Measurements from ENCODE around the gene PABPN1L. TPM values are rescaled to one million over a fixed set of nuclear protein-coding genes. Genes with fewer than 3 reads are reported as not detected.

PABPN1L gene
- total and polyA plus RNA-seq, 10 of the 15 experiments (the other 5 are each of a cell fraction or from before 2014, with no cell fraction given) = not detected

DNA sequence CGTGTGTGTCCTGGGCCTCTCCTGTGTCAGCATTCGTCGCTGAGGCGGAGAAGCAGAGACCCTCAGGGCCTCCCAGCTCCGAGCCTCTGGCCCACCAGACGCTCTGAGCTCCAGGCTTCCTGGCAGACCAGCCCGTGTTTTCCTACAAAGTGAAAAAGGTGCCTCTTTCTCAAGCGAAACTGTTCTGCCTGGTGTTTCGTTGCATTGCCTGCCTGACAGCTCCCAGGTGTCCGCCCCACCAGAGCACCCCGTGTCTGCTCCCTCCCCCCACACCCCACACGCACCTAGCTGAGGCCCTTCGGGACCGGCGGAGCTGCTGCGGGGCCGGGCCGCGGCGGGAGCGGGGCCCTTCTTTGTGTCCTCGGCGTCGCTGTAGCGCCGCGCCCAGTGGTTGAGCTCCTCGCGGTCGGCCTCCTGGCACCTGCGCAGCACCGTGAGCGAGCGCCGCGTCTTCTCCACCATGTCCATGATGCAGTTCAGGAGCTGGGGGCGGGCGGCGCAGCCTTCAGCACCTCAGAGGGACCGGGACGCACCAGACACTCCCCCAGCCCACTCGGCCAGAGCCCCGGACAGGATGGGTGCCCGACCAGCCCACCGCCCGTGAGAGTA is 14.7 kb upstream of the PABPN1L start (continued):
- TF ChIP-seq IKZF2 (IDR thresholded peaks at IDR 0.05) = no peak

DNA sequence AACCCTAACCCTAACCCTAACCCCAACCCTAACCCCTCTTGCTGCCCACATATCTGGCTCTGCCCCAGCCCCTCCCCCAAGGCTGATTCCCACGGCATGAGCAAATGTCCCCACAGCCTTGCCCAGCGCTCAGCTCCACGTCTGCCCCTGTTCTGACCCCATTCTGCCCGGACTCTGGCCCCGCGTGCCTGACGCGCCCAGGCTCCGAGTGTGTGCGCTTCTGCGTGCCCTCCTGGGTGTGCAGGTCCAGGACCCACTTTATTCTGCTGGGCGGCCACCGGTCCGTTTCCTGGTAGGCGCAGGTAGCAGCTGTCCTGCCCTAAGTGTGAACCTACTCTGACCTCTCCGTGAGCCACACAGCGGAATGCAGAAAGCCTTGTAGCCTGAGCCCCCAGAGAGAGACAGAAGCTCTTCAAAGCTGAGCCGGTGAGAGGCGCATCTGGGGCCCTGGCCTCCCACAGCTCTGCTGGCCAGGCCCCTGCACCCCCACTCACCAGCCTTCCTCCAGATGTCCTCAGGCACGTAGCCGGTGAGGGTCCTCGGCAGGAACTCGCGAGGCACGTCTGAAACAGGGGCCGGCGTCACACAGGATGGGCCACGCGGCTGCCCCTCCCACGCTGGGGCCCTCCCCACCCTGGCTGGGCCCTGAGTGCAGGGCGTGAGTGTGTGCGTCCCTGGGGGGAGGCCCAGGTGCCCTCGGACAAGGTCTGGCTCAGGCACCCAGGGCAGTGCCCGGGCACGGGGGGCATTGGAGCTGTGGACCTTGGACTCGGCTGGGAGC is 14.0 kb upstream of the PABPN1L start:
- no peak overlapping the region for H3K4me2 ChIP-seq (ENCODE audit: control insufficient read depth, insufficient read depth)
- no peaks in the 10 kb centered on the region for H3K4me1 ChIP-seq (ENCODE audit: control insufficient read depth, insufficient read depth, low read length)
- SMC1A ChIA-PET (ENCODE audit: uncharacterized antibody, unreplicated experiment) = no interaction called here
- no peaks in the 10 kb centered on the region for H3K27me3 ChIP-seq (replicated peaks in 1 of 2; ENCODE audit: control insufficient read depth in 2 of 2, insufficient read depth in 2 of 2, low read length in 1 of 2)
- DNase-seq (ENCODE audit: low read depth, low spot score) = no peak
- intact Hi-C loops (cut with micrococcal nuclease; ENCODE audit: unreplicated experiment) (no loop called here), in situ Hi-C loops (cut with MboI) (no loop called here)
- no peak overlapping the region for H2AFZ ChIP-seq (ENCODE audit: control insufficient read depth, low read depth, low read length)
- no peak for FAIRE-seq
- CTCF ChIA-PET = no interaction called here
- no peaks in the 10 kb centered on the region for H3K79me2 ChIP-seq (ENCODE audit: control insufficient read depth, insufficient read depth, low read length)
- no peak overlapping the region for H3K9ac ChIP-seq (ENCODE audit: control insufficient read depth, insufficient read depth, low read length)
- BruUV-seq (replicated peaks) = no TSS peak
- H3K27ac ChIP-seq (ENCODE audit: control insufficient read depth, insufficient read depth) = no peak overlapping the region
- H3K36me3 ChIP-seq (ENCODE audit: control insufficient read depth in 2 of 2, insufficient read depth in 2 of 2, low read length in 1 of 2) = peaks cover 2 to 4% of the 10 kb centered on the region in 2 experiments; a peak in 3 of 4 replicates
- H3K4me3 ChIP-seq = no peak overlapping the region
- no peaks in the 10 kb centered on the region for H4K20me1 ChIP-seq (ENCODE audit: control insufficient read depth, insufficient read depth)
- ATAC-seq = no peak
- WGBS (ENCODE audit: insufficient coverage, insufficient replicate concordance, low lambda C conversion rate, missing lambda C conversion rate) = 95% methylated on average over 36 of the region's 36 CpGs
- H3K9me3 ChIP-seq (replicated peaks; ENCODE audit: control insufficient read depth, insufficient read depth, low read length) = no peaks in the 10 kb centered on the region
- RAD21 ChIA-PET (ENCODE audit: unreplicated experiment) = no interaction called here
- no peak for TF ChIP-seq SMAD1 (IDR thresholded peaks at IDR 0.05; ENCODE audit: low read depth, partially characterized antibody)
- TF ChIP-seq, protein P1, sequence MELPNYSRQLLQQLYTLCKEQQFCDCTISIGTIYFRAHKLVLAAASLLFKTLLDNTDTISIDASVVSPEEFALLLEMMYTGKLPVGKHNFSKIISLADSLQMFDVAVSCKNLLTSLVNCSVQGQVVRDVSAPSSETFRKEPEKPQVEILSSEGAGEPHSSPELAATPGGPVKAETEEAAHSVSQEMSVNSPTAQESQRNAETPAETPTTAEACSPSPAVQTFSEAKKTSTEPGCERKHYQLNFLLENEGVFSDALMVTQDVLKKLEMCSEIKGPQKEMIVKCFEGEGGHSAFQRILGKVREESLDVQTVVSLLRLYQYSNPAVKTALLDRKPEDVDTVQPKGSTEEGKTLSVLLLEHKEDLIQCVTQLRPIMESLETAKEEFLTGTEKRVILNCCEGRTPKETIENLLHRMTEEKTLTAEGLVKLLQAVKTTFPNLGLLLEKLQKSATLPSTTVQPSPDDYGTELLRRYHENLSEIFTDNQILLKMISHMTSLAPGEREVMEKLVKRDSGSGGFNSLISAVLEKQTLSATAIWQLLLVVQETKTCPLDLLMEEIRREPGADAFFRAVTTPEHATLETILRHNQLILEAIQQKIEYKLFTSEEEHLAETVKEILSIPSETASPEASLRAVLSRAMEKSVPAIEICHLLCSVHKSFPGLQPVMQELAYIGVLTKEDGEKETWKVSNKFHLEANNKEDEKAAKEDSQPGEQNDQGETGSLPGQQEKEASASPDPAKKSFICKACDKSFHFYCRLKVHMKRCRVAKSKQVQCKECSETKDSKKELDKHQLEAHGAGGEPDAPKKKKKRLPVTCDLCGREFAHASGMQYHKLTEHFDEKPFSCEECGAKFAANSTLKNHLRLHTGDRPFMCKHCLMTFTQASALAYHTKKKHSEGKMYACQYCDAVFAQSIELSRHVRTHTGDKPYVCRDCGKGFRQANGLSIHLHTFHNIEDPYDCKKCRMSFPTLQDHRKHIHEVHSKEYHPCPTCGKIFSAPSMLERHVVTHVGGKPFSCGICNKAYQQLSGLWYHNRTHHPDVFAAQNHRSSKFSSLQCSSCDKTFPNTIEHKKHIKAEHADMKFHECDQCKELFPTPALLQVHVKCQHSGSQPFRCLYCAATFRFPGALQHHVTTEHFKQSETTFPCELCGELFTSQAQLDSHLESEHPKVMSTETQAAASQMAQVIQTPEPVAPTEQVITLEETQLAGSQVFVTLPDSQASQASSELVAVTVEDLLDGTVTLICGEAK (IDR thresholded peaks at IDR 0.05; ENCODE audit: borderline replicate concordance) = no peak
- TF ChIP-seq GABPA (IDR thresholded peaks at IDR 0.05; ENCODE audit: low read depth) = no peak
- no peak for TF ChIP-seq CREB1 (IDR thresholded peaks at IDR 0.05; ENCODE audit: low read depth)
- TF ChIP-seq SUZ12 (IDR thresholded peaks at IDR 0.05; ENCODE audit: unreplicated experiment) = no peak
- TF ChIP-seq, protein P2, sequence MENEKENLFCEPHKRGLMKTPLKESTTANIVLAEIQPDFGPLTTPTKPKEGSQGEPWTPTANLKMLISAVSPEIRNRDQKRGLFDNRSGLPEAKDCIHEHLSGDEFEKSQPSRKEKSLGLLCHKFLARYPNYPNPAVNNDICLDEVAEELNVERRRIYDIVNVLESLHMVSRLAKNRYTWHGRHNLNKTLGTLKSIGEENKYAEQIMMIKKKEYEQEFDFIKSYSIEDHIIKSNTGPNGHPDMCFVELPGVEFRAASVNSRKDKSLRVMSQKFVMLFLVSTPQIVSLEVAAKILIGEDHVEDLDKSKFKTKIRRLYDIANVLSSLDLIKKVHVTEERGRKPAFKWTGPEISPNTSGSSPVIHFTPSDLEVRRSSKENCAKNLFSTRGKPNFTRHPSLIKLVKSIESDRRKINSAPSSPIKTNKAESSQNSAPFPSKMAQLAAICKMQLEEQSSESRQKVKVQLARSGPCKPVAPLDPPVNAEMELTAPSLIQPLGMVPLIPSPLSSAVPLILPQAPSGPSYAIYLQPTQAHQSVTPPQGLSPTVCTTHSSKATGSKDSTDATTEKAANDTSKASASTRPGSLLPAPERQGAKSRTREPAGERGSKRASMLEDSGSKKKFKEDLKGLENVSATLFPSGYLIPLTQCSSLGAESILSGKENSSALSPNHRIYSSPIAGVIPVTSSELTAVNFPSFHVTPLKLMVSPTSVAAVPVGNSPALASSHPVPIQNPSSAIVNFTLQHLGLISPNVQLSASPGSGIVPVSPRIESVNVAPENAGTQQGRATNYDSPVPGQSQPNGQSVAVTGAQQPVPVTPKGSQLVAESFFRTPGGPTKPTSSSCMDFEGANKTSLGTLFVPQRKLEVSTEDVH (IDR thresholded peaks at IDR 0.05; ENCODE audit: low read depth, partially characterized antibody) = no peak
- no peak for TF ChIP-seq CBX3 (IDR thresholded peaks at IDR 0.05; ENCODE audit: borderline replicate concordance, low read depth)
- TF ChIP-seq, protein P3, sequence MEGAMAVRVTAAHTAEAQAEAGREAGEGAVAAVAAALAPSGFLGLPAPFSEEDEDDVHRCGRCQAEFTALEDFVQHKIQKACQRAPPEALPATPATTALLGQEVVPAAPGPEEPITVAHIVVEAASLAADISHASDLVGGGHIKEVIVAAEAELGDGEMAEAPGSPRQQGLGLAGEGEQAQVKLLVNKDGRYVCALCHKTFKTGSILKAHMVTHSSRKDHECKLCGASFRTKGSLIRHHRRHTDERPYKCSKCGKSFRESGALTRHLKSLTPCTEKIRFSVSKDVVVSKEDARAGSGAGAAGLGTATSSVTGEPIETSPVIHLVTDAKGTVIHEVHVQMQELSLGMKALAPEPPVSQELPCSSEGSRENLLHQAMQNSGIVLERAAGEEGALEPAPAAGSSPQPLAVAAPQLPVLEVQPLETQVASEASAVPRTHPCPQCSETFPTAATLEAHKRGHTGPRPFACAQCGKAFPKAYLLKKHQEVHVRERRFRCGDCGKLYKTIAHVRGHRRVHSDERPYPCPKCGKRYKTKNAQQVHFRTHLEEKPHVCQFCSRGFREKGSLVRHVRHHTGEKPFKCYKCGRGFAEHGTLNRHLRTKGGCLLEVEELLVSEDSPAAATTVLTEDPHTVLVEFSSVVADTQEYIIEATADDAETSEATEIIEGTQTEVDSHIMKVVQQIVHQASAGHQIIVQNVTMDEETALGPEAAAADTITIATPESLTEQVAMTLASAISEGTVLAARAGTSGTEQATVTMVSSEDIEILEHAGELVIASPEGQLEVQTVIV (IDR thresholded peaks at IDR 0.05; ENCODE audit: borderline replicate concordance, partially characterized antibody) = no peak
- POLR2A ChIA-PET = no interaction called here
